Neutrophil (primary cell): ENCODE results near the gene MEGF11.

Experiments used
- H3K27ac ChIP-seq: fragments of 200-600 bp; sonication (generic); 2 replicates; pipeline ENCODE4 v1.5.1; 2016; ENCODE audit warnings: mild to moderate bottlenecking, moderate library complexity
- H3K27me3 ChIP-seq: fragments of 200-600 bp; sonication (generic); 2 replicates; pipeline ENCODE4 v1.6.0; 2016; ENCODE audit warnings: mild to moderate bottlenecking
- H3K36me3 ChIP-seq: fragments of 200-600 bp; sonication (generic); 2 replicates; pipeline ENCODE4 v1.5.1; 2017
- H3K4me1 ChIP-seq, 2 experiments: fragments of 200-600 bp in 1 of 2; sonication (generic) in 1 of 2; 1 replicate in 1 of 2; 2 replicates in 1 of 2; pipeline versions ENCODE4 v1.5.1 to v1.6.1; 2013 to 2016; ENCODE audit warnings: low read depth in 1 of 2, low read length in 1 of 2, mild to moderate bottlenecking in 1 of 2, moderate library complexity in 1 of 2; ENCODE audit not compliant: control insufficient read depth in 1 of 2, insufficient read depth in 1 of 2
- H3K4me3 ChIP-seq, 2 experiments: fragments of 200-600 bp in 1 of 2; sonication (generic) in 1 of 2; 1 replicate in 1 of 2; 2 replicates in 1 of 2; pipeline ENCODE4 v1.5.1; 2013 to 2016; ENCODE audit warnings: low read depth in 1 of 2, low read length in 1 of 2, mild to moderate bottlenecking in 1 of 2, moderate library complexity in 1 of 2
- H3K9me3 ChIP-seq: fragments of 200-600 bp; sonication (generic); 2 replicates; pipeline ENCODE4 v1.5.1; 2016
- CTCF ChIP-seq: fragments of 200-600 bp; sonication (generic); IDR thresholded peaks from 2 replicates; pipeline ENCODE4 v1.5.1; 2016; ENCODE audit warnings: antibody characterized with exemption

Gene MEGF11

GRCh38 chr15:66103293-66103590 is 150.3 kb downstream of the MEGF11 start:
- Histone ChIP-seq H3K27me3 (peaks cover 31% of the 10 kb centered on the region), H3K4me1 (no peaks in the 10 kb centered on the region), H3K27ac (no peak overlapping the region), H3K36me3 (no peaks in the 10 kb centered on the region), H3K9me3 (no peaks in the 10 kb centered on the region), H3K4me3 (no peak overlapping the region)
- TF ChIP-seq CTCF = no peak

GRCh38 chr15:66102563-66103292 is 150.8 kb downstream of the MEGF11 start:
- H3K4me3 ChIP-seq = no peak overlapping the region
- no peaks in the 10 kb centered on the region for H3K9me3 ChIP-seq
- no peak for TF ChIP-seq CTCF
- peaks cover 28% of the 10 kb centered on the region for H3K27me3 ChIP-seq
- no peak overlapping the region for H3K27ac ChIP-seq
- H3K36me3 ChIP-seq = no peaks in the 10 kb centered on the region
- H3K4me1 ChIP-seq = no peaks in the 10 kb centered on the region

GRCh38 chr15:66101715-66102395 is 151.7 kb downstream of the MEGF11 start:
- H3K27ac ChIP-seq = no peak overlapping the region
- H3K27me3 ChIP-seq = peaks cover 26% of the 10 kb centered on the region
- no peaks in the 10 kb centered on the region for H3K4me1 ChIP-seq
- H3K9me3 ChIP-seq = no peaks in the 10 kb centered on the region
- H3K4me3 ChIP-seq = no peak overlapping the region
- no peaks in the 10 kb centered on the region for H3K36me3 ChIP-seq
- TF ChIP-seq CTCF = no peak

GRCh38 chr15:66100761-66101160 is 152.8 kb downstream of the MEGF11 start:
- no peak overlapping the region for H3K27ac ChIP-seq
- H3K4me1 ChIP-seq = no peaks in the 10 kb centered on the region
- no peaks in the 10 kb centered on the region for H3K36me3 ChIP-seq
- H3K9me3 ChIP-seq = no peaks in the 10 kb centered on the region
- peaks cover 26% of the 10 kb centered on the region for H3K27me3 ChIP-seq
- no peak overlapping the region for H3K4me3 ChIP-seq
- TF ChIP-seq CTCF = no peak

- no peak for TF ChIP-seq CTCF
These were observed 153.4 kb downstream of the MEGF11 start for GRCh38 chr15:66099950-66100671.

More at GRCh38 chr15:66099950-66100671, 153.4 kb downstream of the MEGF11 start:
- Histone ChIP-seq H3K36me3 (no peaks in the 10 kb centered on the region), H3K27ac (no peak overlapping the region), H3K4me1 (no peaks in the 10 kb centered on the region), H3K9me3 (no peaks in the 10 kb centered on the region), H3K27me3 (peaks cover 29% of the 10 kb centered on the region), H3K4me3 (no peak overlapping the region)
